T-helper 1 cell treated with Interleukin-12 subunit alpha and Interleukin-12 subunit beta and Interleukin-4 antibody, amounts not matched to agents 30 μg/mL and 1 μg/mL, for 36 hours (primary cell): Measurements from ENCODE around the gene TSPAN10.
"Not testable (repeated sequence)": the region's sequence is repeated elsewhere in the genome, so short reads cannot be mapped to it uniquely, and the experiment has no call there.

Experiments used
- H3K27ac Mint-ChIP-seq: one replicate; pipeline ENCODE4 v1.8.0; 2021; ENCODE audit warnings: mild to moderate bottlenecking, mixed read lengths
- H3K27me3 Mint-ChIP-seq: one replicate; pipeline ENCODE4 v1.8.0; 2021; ENCODE audit warnings: low read depth, mixed read lengths
- H3K36me3 Mint-ChIP-seq: one replicate; pipeline ENCODE4 v1.8.0; 2021; ENCODE audit warnings: low read depth, mixed read lengths
- H3K4me1 Mint-ChIP-seq: one replicate; pipeline ENCODE4 v1.8.0; 2021; ENCODE audit warnings: low read depth, mixed read lengths
- H3K4me3 Mint-ChIP-seq: one replicate; pipeline ENCODE4 v1.8.0; 2021; ENCODE audit warnings: mild to moderate bottlenecking, moderate library complexity, mixed read lengths
- H3K9me3 Mint-ChIP-seq: one replicate; pipeline ENCODE4 v1.8.0; 2021; ENCODE audit warnings: mixed read lengths

TSPAN10 gene

DNA sequence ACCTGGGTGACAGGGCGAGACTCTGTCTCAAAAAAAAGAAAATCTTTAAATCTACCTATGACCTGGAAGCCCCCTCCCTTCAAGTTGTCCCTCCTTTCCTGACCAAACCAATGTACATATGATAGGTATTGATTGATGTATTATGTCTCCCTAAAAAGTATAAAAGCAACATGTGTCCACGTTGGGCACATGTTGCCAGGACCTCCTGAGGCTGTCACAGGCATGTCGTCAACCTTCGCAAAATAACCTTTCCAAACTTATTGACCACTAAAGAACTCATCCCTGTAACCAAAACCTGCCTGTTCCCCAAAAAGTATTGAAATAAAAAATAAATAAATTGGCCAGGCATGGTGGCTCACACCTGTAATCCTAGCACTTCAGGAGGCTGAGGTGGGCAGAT lies 25.0 kb downstream of the TSPAN10 start:
- H3K36me3 Mint-ChIP-seq: peaks cover 14% of the 10 kb centered on the region
- no peak overlapping the region for H3K4me3 Mint-ChIP-seq
- no peak overlapping the region for H3K27ac Mint-ChIP-seq
- H3K9me3 Mint-ChIP-seq: no peaks in the 10 kb centered on the region
- H3K27me3 Mint-ChIP-seq: no peaks in the 10 kb centered on the region
- peaks cover 17% of the 10 kb centered on the region for H3K4me1 Mint-ChIP-seq

DNA sequence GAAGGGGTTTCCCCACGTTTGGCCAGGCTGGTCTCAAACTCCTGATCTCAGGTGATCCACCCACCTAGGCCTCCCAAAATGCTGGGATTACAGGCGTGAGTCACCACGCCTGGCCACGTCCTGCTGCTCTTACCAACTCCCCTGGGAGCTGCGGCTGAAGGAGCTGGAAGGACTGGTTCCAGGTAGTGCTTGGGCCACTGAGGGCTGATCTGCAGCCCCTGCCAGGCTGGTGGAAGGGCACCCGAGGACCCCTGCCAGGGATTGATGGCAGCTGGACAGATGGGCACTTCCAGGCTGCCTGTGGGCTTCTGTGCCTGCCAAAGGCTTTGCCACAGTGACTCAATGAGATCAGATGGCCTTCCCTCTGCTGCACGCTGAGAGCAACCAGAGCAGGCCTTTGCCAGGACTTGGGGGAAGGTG lies 27.1 kb downstream of the TSPAN10 start:
- Mint-ChIP-seq H3K4me1 (peaks cover 25% of the 10 kb centered on the region), H3K27ac (peak overlapping the region; percentile 41)

DNA sequence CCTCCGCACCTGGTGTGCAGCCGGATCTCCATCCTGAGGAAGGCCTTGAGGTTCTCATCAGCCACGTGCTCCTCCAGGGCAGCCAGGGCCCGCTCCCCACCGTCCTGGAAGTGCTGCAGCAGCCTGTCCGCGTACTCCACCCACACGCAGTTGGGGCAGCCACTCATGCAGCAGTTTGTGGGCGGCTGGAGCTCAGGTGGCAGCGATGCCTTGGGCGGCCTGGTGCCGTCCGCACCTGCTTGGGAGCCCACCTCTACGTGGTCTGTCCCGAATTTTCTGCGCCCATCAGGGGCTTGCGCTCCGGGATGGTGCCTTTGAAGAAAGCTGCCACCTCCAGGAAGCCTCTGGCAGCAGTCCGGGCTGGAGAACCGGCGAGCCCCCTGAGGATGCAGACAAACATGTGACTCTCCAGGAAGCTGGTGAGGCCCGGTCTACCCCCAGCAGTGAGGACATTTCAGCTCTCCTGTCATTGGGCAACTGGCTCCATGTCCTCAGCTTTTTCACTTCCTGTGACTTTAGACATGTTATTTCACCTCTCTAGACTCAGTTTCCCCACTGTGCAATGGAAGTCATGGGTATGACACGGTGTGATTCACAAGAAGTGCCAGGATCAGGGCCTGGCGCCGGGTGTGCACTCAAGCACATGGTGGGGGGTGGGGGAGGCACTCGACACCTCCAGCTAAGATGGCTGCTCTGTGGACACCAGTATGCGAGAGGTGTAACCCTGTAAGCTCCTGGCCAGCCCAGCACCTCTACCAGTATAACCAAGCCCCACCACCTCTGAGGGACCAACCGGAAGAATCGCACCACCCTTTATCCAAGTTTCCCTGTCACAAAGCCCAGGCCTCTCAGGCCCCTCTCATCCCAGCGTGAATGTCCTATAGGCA lies 28.5 kb downstream of the TSPAN10 start:
- Mint-ChIP-seq H3K27ac (peak overlapping the region; percentile 94), H3K4me1 (peaks cover 25% of the 10 kb centered on the region), H3K36me3 (peaks cover 26% of the 10 kb centered on the region), H3K27me3 (no peaks in the 10 kb centered on the region), H3K9me3 (no peaks in the 10 kb centered on the region), H3K4me3 (peak overlapping the region; percentile 98)

More for the DNA sequence above, 27.1 kb downstream of the TSPAN10 start:
- Mint-ChIP-seq H3K4me3 (no peak overlapping the region), H3K27me3 (no peaks in the 10 kb centered on the region), H3K9me3 (no peaks in the 10 kb centered on the region), H3K36me3 (peaks cover 21% of the 10 kb centered on the region)

GRCh38 chr17:81666092-81666341 lies 29.0 kb downstream of the TSPAN10 start:
- peaks cover 26% of the 10 kb centered on the region for H3K36me3 Mint-ChIP-seq
- peaks cover 25% of the 10 kb centered on the region for H3K4me1 Mint-ChIP-seq
- H3K9me3 Mint-ChIP-seq: no peaks in the 10 kb centered on the region
- H3K27ac Mint-ChIP-seq: peak overlapping the region; percentile 94
- no peaks in the 10 kb centered on the region for H3K27me3 Mint-ChIP-seq
- H3K4me3 Mint-ChIP-seq: peak overlapping the region; percentile 98

DNA sequence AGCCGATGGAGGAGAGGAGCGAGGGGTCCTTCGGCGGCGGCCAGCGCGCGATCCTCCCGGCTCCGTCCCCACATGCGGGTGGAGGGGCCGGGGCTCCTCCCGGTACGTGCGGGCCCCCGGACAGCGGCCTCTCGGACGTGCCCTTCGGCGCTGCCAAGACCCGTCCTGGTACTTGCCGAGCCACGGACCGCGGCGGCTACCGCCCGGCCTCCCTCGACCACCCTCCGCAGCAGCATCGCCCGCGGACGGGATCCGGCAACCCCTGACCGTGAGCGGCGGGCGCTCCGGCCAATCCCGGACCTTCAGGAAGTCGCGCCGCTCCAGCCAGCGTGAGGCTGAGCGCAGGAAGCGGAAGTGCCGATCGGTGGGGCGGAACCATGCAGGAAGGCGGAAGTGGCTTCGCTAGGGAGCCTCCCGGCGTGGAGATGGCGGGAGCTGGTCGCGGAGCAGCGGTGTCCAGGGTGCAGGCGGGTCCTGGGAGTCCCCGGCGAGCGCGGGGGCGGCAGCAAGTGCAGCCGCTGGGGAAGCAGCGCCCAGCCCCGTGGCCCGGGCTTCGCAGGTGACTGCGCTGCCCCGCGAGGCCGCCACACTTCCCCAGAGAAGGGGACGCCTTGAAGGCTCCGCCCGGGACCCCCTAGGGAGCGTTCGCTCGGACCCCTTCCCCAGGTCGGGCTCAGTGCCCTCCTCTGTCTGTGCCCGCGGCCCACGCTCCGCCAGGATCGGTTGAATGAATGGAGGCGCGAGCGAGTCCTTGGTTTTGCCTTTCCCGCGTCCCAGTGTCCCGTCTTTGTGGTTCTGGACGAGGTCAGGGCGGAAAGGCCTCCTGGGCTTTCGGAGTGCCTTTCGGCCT lies 29.6 kb downstream of the TSPAN10 start, which contains the start of the genes CCDC137 and OXLD1:
TSS of gene CCDC137 (plus strand) at position 396 of the 850 bp plus-strand sequence. CDS start at position 426, 30 bp downstream.
TSS of gene OXLD1 (minus strand) at position 264 of the 850 bp plus-strand sequence. CDS start at position 236, 28 bp downstream.
- Mint-ChIP-seq H3K27me3 (no peaks in the 10 kb centered on the region), H3K4me1 (peaks cover 28% of the 10 kb centered on the region), H3K9me3 (no peaks in the 10 kb centered on the region), H3K36me3 (peaks cover 30% of the 10 kb centered on the region), H3K4me3 (peak within 1 kb of the TSS; percentile 98), H3K27ac (peak within 1 kb of the TSS; percentile 94)

DNA sequence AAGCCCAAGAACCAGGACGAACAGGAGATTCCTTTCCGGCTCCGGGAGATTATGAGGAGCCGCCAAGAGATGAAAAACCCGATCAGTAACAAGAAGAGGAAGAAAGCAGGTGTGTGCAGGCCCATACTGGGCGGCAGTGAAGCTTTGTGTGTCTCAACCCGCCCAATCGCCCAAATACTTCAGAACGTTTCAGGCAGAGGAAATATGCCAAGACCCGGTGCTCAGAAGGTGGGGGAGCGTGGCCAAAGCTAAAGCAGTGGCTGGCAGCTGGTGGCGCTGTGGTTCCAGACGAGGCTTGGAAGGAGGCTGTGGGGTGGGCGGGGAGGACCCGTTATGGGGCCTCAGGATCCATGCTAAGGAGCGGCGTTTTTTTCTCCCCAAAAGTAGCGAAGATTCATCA lies 30.8 kb downstream of the TSPAN10 start:
- Mint-ChIP-seq H3K36me3 (peaks cover 32% of the 10 kb centered on the region), H3K27me3 (no peaks in the 10 kb centered on the region), H3K9me3 (no peaks in the 10 kb centered on the region), H3K4me3 (peak overlapping the region; percentile 90), H3K27ac (peak overlapping the region; percentile 19), H3K4me1 (peaks cover 26% of the 10 kb centered on the region)

GRCh38 chr17:81672504-81672903 lies 35.5 kb downstream of the TSPAN10 start:
- Mint-ChIP-seq H3K4me1 (peaks cover 14% of the 10 kb centered on the region), H3K9me3 (no peaks in the 10 kb centered on the region), H3K36me3 (peaks cover 18% of the 10 kb centered on the region), H3K27me3 (no peaks in the 10 kb centered on the region), H3K27ac (no peak overlapping the region), H3K4me3 (no peak overlapping the region)

DNA sequence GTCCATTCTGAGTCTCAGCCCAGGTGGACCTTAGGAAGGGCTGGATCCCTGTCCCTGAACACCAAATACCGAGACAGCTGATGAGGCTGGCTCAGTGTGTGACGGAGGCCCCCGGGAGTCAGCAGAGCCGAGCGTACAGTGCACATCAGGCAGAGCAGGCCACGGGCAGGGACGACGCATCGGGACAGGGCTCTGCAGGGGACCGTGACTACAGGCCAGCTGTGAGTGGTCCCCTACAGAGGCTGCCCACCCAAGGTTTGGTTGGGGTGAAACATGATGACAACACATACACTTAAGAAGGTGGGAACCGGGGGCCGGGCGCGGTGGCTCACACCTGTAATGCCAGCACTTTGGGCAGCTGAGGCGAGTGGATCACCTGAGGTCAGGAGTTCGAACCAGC lies 36.0 kb downstream of the TSPAN10 start:
- H3K9me3 Mint-ChIP-seq: no peaks in the 10 kb centered on the region
- peaks cover 10% of the 10 kb centered on the region for H3K4me1 Mint-ChIP-seq
- no peaks in the 10 kb centered on the region for H3K27me3 Mint-ChIP-seq
- H3K27ac Mint-ChIP-seq: no peak overlapping the region
- no peak overlapping the region for H3K4me3 Mint-ChIP-seq
- H3K36me3 Mint-ChIP-seq: peaks cover 15% of the 10 kb centered on the region

- H3K9me3 Mint-ChIP-seq: no peaks in the 10 kb centered on the region
- no peaks in the 10 kb centered on the region for H3K27me3 Mint-ChIP-seq
- H3K4me1 Mint-ChIP-seq: peaks cover 6% of the 10 kb centered on the region
- no peak overlapping the region for H3K27ac Mint-ChIP-seq
- H3K36me3 Mint-ChIP-seq: peaks cover 11% of the 10 kb centered on the region
- no peak overlapping the region for H3K4me3 Mint-ChIP-seq
Measured at GRCh38 chr17:81673561-81674258, 36.7 kb downstream of the TSPAN10 start.

DNA sequence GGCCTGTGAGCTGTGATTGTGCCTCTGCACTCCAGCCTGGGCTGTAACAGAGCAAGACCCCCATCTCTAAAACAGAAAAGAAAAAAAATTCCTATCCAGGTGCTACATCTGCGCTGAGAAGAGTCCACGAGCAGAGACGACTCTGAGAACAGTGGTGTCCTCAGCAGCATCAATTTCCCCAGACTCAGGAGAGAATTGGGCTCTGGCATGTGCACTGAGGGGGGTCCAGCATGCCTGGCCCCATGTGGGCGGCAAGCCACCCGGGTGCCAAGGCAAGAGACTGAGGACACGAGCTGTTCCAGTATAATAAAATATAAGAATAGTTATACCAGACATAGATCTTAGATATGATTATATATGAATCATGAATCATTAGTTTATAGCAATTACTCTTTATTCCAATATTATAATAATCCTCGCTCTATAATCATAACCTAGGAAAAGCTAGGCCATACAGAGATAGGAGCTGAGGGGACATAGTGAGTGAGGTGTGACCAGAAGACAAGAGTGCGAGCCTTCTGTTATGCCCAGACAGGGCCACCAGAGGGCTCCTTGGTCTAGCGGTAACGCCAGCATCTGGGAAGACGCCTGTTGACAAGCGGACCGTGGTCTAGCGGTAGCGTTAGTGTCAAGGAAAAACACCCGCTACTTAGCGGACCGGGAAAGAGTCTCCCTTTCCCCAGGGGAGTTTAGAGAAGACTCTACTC lies 38.7 kb downstream of the TSPAN10 start:
- not testable (repeated sequence) for H3K36me3 Mint-ChIP-seq, H3K4me1 Mint-ChIP-seq, H3K9me3 Mint-ChIP-seq, H3K27me3 Mint-ChIP-seq, H3K27ac Mint-ChIP-seq, H3K4me3 Mint-ChIP-seq

- Mint-ChIP-seq H3K4me3 (no peak overlapping the region), H3K27ac (no peak overlapping the region)
Measured at GRCh38 chr17:81676906-81677305, 39.9 kb downstream of the TSPAN10 start.

DNA sequence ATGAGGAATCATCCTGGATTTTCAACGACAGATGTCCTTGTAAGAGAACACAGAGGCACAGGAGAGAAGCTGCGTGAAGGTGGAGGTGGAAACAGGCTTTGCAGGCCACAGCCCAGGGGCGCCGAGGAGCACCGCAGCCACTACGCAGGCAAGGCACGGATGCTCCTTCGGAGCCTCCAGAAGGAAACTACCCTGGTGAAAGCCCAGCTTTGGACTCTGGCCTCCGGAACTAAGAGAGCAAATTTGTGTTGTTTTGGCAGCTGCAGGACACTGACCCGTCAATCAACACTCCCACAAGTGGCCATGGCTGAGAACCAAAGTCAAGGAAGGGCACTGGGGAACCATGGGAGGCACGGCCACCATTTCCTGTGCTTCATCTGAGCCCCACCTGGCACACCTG lies 43.2 kb downstream of the TSPAN10 start:
- Mint-ChIP-seq H3K9me3 (no peaks in the 10 kb centered on the region), H3K27ac (no peak overlapping the region), H3K4me3 (no peak overlapping the region), H3K36me3 (peaks cover 6% of the 10 kb centered on the region), H3K4me1 (peaks cover 22% of the 10 kb centered on the region), H3K27me3 (no peaks in the 10 kb centered on the region)

More at GRCh38 chr17:81676906-81677305, 39.9 kb downstream of the TSPAN10 start:
- H3K27me3 Mint-ChIP-seq: no peaks in the 10 kb centered on the region
- peaks cover 3% of the 10 kb centered on the region for H3K4me1 Mint-ChIP-seq
- peaks cover 2% of the 10 kb centered on the region for H3K36me3 Mint-ChIP-seq
- no peaks in the 10 kb centered on the region for H3K9me3 Mint-ChIP-seq

DNA sequence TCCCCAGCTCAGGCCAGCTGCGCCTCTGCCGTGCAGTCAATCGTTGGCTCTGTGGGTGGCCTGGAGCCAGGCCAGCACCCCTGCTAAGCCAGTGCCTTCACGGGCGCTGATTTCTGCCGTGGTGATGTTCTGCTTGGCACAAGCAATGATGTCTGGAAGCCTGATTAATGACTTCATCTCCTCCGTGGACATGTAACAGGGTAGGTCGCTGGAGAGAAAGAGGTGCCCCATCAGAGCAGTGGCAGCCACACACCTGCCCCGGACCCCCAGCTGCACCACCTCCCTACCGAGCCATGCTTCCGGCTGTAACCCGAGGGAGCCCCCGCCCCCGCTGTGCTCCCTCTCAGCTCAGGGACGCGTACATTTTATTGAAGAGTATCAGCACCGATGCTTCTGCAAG lies 44.7 kb downstream of the TSPAN10 start:
- Mint-ChIP-seq H3K4me3 (peak overlapping the region; percentile 7), H3K36me3 (peaks cover 15% of the 10 kb centered on the region), H3K9me3 (no peaks in the 10 kb centered on the region), H3K4me1 (peaks cover 18% of the 10 kb centered on the region), H3K27me3 (no peaks in the 10 kb centered on the region), H3K27ac (no peak overlapping the region)
